Measurements from ENCODE around the gene TENM4.

GRCh38 chr11:79227308-79227707 lies 213.5 kb downstream of the TENM4 start:
- no peak for TF ChIP-seq CTCF (IDR thresholded peaks at IDR 0.05)
- no peak for TF ChIP-seq POLR2A (IDR thresholded peaks at IDR 0.05)

All from heart left ventricle (tissue), 13 donors.